ENCODE measurements around the gene MINDY4. TPM values are rescaled to one million over a fixed set of nuclear protein-coding genes. Genes with fewer than 3 reads are reported as not detected.

The MINDY4 gene
- total RNA-seq, 1 donor from 2014 or later = 6.3 TPM

GRCh38 chr7:30812676-30813075, 41.5 kb downstream of the MINDY4 start:
- Mint-ChIP-seq H3K4me1 (ENCODE audit: low read depth) (peaks cover 44% of the 10 kb centered on the region), H3K27me3 (ENCODE audit: low read depth) (peaks cover 3% of the 10 kb centered on the region), H3K36me3 (ENCODE audit: low read depth) (peaks cover 6% of the 10 kb centered on the region), H3K27ac (ENCODE audit: unreplicated experiment) (no peak overlapping the region), H3K9me3 (ENCODE audit: low read depth) (no peaks in the 10 kb centered on the region), H3K4me3 (ENCODE audit: unreplicated experiment) (no peak overlapping the region)
- TF ChIP-seq CTCF (IDR thresholded peaks at IDR 0.05) = no peak
- DNase-seq (ENCODE audit: low spot score) = no peak

GRCh38 chr7:30813466-30813865, 42.2 kb downstream of the MINDY4 start:
- no peak for DNase-seq (ENCODE audit: low spot score)
- TF ChIP-seq CTCF (IDR thresholded peaks at IDR 0.05) = no peak
- Mint-ChIP-seq H3K27ac (ENCODE audit: unreplicated experiment) (peak overlapping the region; percentile 69), H3K36me3 (ENCODE audit: low read depth) (peaks cover 1% of the 10 kb centered on the region), H3K27me3 (ENCODE audit: low read depth) (peaks cover 2% of the 10 kb centered on the region), H3K4me1 (ENCODE audit: low read depth) (peaks cover 46% of the 10 kb centered on the region), H3K9me3 (ENCODE audit: low read depth) (no peaks in the 10 kb centered on the region), H3K4me3 (ENCODE audit: unreplicated experiment) (no peak overlapping the region)

GRCh38 chr7:30814700-30815387, 43.6 kb downstream of the MINDY4 start:
- Mint-ChIP-seq H3K9me3 (ENCODE audit: low read depth) (no peaks in the 10 kb centered on the region), H3K4me3 (ENCODE audit: unreplicated experiment) (no peak overlapping the region), H3K27ac (ENCODE audit: unreplicated experiment) (peak overlapping the region; percentile 27), H3K36me3 (ENCODE audit: low read depth) (peaks cover 1% of the 10 kb centered on the region), H3K27me3 (ENCODE audit: low read depth) (peaks cover 2% of the 10 kb centered on the region), H3K4me1 (ENCODE audit: low read depth) (peaks cover 46% of the 10 kb centered on the region)
- TF ChIP-seq CTCF (IDR thresholded peaks at IDR 0.05) = no peak
- no peak for DNase-seq (ENCODE audit: low spot score)

- peaks cover 1% of the 10 kb centered on the region for H3K36me3 Mint-ChIP-seq (ENCODE audit: low read depth)
- TF ChIP-seq CTCF (IDR thresholded peaks at IDR 0.05) = no peak
- peaks cover 46% of the 10 kb centered on the region for H3K4me1 Mint-ChIP-seq (ENCODE audit: low read depth)
- DNase-seq (ENCODE audit: low spot score) = no peak
- H3K4me3 Mint-ChIP-seq (ENCODE audit: unreplicated experiment) = no peak overlapping the region
- peak overlapping the region; percentile 46 for H3K27ac Mint-ChIP-seq (ENCODE audit: unreplicated experiment)
- H3K9me3 Mint-ChIP-seq (ENCODE audit: low read depth) = no peaks in the 10 kb centered on the region
- peaks cover 2% of the 10 kb centered on the region for H3K27me3 Mint-ChIP-seq (ENCODE audit: low read depth)
Measured at GRCh38 chr7:30815388-30815854, 44.2 kb downstream of the MINDY4 start.

- no peak for TF ChIP-seq CTCF (IDR thresholded peaks at IDR 0.05)
- H3K4me3 Mint-ChIP-seq (ENCODE audit: unreplicated experiment) = no peak overlapping the region
Measured at GRCh38 chr7:30815951-30816644, 44.9 kb downstream of the MINDY4 start.

More at GRCh38 chr7:30815951-30816644, 44.9 kb downstream of the MINDY4 start:
- peak overlapping the region; percentile 72 for H3K27ac Mint-ChIP-seq (ENCODE audit: unreplicated experiment)
- no peaks in the 10 kb centered on the region for H3K9me3 Mint-ChIP-seq (ENCODE audit: low read depth)
- peaks cover 46% of the 10 kb centered on the region for H3K4me1 Mint-ChIP-seq (ENCODE audit: low read depth)
- H3K36me3 Mint-ChIP-seq (ENCODE audit: low read depth) = peaks cover 1% of the 10 kb centered on the region
- no peak for DNase-seq (ENCODE audit: low spot score)
- H3K27me3 Mint-ChIP-seq (ENCODE audit: low read depth) = peaks cover 2% of the 10 kb centered on the region

Measured in chondrocyte (in vitro differentiated cells).